Measurements from ENCODE around the gene NAPG. TPM values are rescaled to one million over a fixed set of nuclear protein-coding genes. Genes with fewer than 3 reads are reported as not detected.

Gene NAPG
- total RNA-seq, 1 donor from 2014 or later = 26.0 TPM

- Histone ChIP-seq H3K36me3 (peaks cover 0 to 15% of the 10 kb centered on the region in 2 donors), H3K4me3 (peak overlapping the region in 1 of 2 donors; percentile 32), H3K27ac (no peak overlapping the region), H3K4me1 (peaks cover 10% of the 10 kb centered on the region), H3K9me3 (no peaks in the 10 kb centered on the region), H3K27me3 (no peaks in the 10 kb centered on the region)
- intact Hi-C loops (cut with DNase I) = loop anchor here (5.0 kb wide), 1 partner anchor 587 kb away; the partner anchor contains the start of gene PIEZO2
- no peak for DNase-seq (ENCODE audit: extremely low spot score in 2 of 2)
- no peak for TF ChIP-seq POLR2A (IDR thresholded peaks at IDR 0.05)
- no peak for TF ChIP-seq CTCF (IDR thresholded peaks at IDR 0.05)
- TF ChIP-seq POLR2AphosphoS5 (IDR thresholded peaks at IDR 0.05; ENCODE audit: insufficient read depth in 1 of 2, low read depth in 1 of 2) = no peak
Observed at GRCh38 chr18:10559553-10560451, 34.0 kb downstream of the NAPG start.

DNA sequence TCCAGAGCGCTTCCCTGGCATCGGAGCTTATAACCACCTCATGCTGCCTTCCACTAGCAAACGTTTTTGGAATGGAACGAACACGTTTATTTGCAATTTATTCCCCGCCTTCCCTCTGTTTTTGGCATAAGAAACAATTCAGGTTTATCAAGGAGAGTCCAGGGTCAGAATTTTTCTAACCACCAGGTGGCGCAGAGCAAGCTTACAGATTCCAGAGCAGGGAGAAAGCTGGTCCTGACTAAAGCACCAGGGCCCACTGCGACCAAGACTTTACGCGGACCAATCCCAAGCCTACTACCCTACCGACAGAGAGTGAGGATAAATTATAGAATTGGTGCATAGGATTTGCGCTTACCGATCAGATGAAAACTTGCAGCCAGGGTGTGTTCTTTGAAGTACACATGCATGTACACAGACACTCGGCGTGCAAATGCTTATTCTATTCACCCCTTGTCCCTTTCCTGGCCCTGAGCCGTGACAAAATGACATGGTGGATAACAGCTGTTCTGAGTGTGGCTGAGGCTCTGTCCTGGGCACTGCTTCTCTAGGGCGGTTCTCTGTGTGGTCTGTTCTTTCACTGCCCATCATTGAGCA lies 34.7 kb downstream of the NAPG start:
- intact Hi-C loops (cut with DNase I) = loop anchor here (5.0 kb wide), 1 partner anchor 587 kb away; the partner anchor contains the start of gene PIEZO2
- Histone ChIP-seq H3K4me3 (peak overlapping the region in 1 of 2 donors; percentile 32), H3K27ac (no peak overlapping the region)

GRCh38 chr18:10562773-10563160 lies 36.9 kb downstream of the NAPG start:
- no peak for DNase-seq (ENCODE audit: extremely low spot score in 2 of 2)
- no peaks in the 10 kb centered on the region for H3K9me3 ChIP-seq
- H3K27me3 ChIP-seq = no peaks in the 10 kb centered on the region
- no peaks in the 10 kb centered on the region for H3K36me3 ChIP-seq
- H3K4me1 ChIP-seq = peaks cover 10% of the 10 kb centered on the region
- intact Hi-C loops (cut with DNase I) = loop anchor here (5.0 kb wide), 1 partner anchor 585 kb away; the partner anchor contains the start of gene PIEZO2
- H3K4me3 ChIP-seq = no peak overlapping the region
- TF ChIP-seq CTCF (IDR thresholded peaks at IDR 0.05) = no peak
- no peak for TF ChIP-seq POLR2A (IDR thresholded peaks at IDR 0.05)
- no peak overlapping the region for H3K27ac ChIP-seq

More for the DNA sequence above, 34.7 kb downstream of the NAPG start:
- Histone ChIP-seq H3K36me3 (peaks cover 0 to 8% of the 10 kb centered on the region in 2 donors), H3K9me3 (no peaks in the 10 kb centered on the region), H3K27me3 (no peaks in the 10 kb centered on the region), H3K4me1 (peaks cover 10% of the 10 kb centered on the region)
- DNase-seq (ENCODE audit: extremely low spot score in 2 of 2) = no peak
- TF ChIP-seq POLR2A (IDR thresholded peaks at IDR 0.05) (no peak), CTCF (IDR thresholded peaks at IDR 0.05) (peak in 2 of 3 experiments; percentile 50 to 53)

- intact Hi-C loops (cut with DNase I) = loop anchor here (5.0 kb wide), 1 partner anchor 583 kb away; the partner anchor contains the start of gene PIEZO2
- no peak for TF ChIP-seq CTCF (IDR thresholded peaks at IDR 0.05)
- no peak for TF ChIP-seq POLR2AphosphoS5 (IDR thresholded peaks at IDR 0.05; ENCODE audit: insufficient read depth in 1 of 2, low read depth in 1 of 2)
- TF ChIP-seq POLR2A (IDR thresholded peaks at IDR 0.05) = no peak
- no peaks in the 10 kb centered on the region for H3K36me3 ChIP-seq
- no peak overlapping the region for H3K4me3 ChIP-seq
- H3K9me3 ChIP-seq = no peaks in the 10 kb centered on the region
- peaks cover 10% of the 10 kb centered on the region for H3K4me1 ChIP-seq
- no peak for DNase-seq (ENCODE audit: extremely low spot score in 2 of 2)
- H3K27me3 ChIP-seq = no peaks in the 10 kb centered on the region
- H3K27ac ChIP-seq = no peak overlapping the region
Observed at GRCh38 chr18:10563886-10564285, 38.1 kb downstream of the NAPG start.
